Gastrocnemius medialis (tissue), 4 donors: Measurements from ENCODE around the gene SIK3.

Experiments used
- POLR2A ChIP-seq, 2 donors: fragments of 450-650 bp; IDR thresholded peaks; one replicate each; pipeline ENCODE4 v1.6.1; 2017; ENCODE audit warnings: antibody characterized with exemption in 2 of 2, mild to moderate bottlenecking in 2 of 2, moderate library complexity in 2 of 2
- TF ChIP-seq, protein P1 (sequence below), 5 experiments: fragments of 450-650 bp in 3 of 5; fragments of 200-600 bp in 2 of 5; sonication (generic) in 2 of 5; IDR thresholded peaks in 4 of 5; conservative IDR thresholded peaks in 1 of 5; 1 replicate in 4 of 5; 2 replicates in 1 of 5; pipeline ENCODE4 v1.5.1; 2016 to 2019; ENCODE audit warnings: antibody characterized with exemption in 5 of 5, mild to moderate bottlenecking in 3 of 5, moderate library complexity in 3 of 5

GRCh38 chr11:116823031-116823843, 275.0 kb downstream of the SIK3 start, which contains the start of gene APOA4:
- TF ChIP-seq POLR2A (IDR thresholded peaks at IDR 0.05) = no peak
- TF ChIP-seq, protein P1, sequence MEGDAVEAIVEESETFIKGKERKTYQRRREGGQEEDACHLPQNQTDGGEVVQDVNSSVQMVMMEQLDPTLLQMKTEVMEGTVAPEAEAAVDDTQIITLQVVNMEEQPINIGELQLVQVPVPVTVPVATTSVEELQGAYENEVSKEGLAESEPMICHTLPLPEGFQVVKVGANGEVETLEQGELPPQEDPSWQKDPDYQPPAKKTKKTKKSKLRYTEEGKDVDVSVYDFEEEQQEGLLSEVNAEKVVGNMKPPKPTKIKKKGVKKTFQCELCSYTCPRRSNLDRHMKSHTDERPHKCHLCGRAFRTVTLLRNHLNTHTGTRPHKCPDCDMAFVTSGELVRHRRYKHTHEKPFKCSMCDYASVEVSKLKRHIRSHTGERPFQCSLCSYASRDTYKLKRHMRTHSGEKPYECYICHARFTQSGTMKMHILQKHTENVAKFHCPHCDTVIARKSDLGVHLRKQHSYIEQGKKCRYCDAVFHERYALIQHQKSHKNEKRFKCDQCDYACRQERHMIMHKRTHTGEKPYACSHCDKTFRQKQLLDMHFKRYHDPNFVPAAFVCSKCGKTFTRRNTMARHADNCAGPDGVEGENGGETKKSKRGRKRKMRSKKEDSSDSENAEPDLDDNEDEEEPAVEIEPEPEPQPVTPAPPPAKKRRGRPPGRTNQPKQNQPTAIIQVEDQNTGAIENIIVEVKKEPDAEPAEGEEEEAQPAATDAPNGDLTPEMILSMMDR (IDR thresholded peaks at IDR 0.05 in 4 of 5, conservative IDR thresholded peaks at IDR 0.05 in 1 of 5) = no peak
